Fibroblast of the aortic adventitia (primary cell): ENCODE data around the gene F8. TPM values are rescaled to one million over a fixed set of nuclear protein-coding genes. Genes with fewer than 3 reads are reported as not detected.
"Not testable (repeated sequence)": the region's sequence is repeated elsewhere in the genome, so short reads cannot be mapped to it uniquely, and the experiment has no call there.

Source experiments
- DNase-seq: peaks from one replicate; pipeline ENCODE4 v3.0.0-alpha.2; 2010; ENCODE audit warnings: low read depth
- H3K4me3 ChIP-seq: 2 replicates; pipeline ENCODE4 v1.5.1; 2011; ENCODE audit warnings: low read depth, mild to moderate bottlenecking, control low read depth, low read length, moderate library complexity
- CTCF ChIP-seq: IDR thresholded peaks from 2 replicates; pipeline ENCODE4 v1.5.1; 2011; ENCODE audit warnings: mild to moderate bottlenecking, low read length, control low read depth, inconsistent platforms; ENCODE audit not compliant: insufficient read depth
- total RNA-seq: library from RNA; depleted of rRNA; stranded (reverse); fragments of >200 nt; gene quantifications from 2 replicates; pipeline ENCODE4 v1.2.3, GENCODE V29; 2012; ENCODE audit warnings: low replicate concordance

Gene F8
- total RNA-seq, 1 donor: 7.8 TPM

- H3K4me3 ChIP-seq: peak overlapping the region; percentile 67
- no peak for DNase-seq
- no peak for TF ChIP-seq CTCF
Measured at GRCh38 chrX:155026420-155026726, 3.9 kb upstream of the F8 start.

- DNase-seq: no peak
Measured at GRCh38 chrX:155023907-155024833, 1.6 kb upstream of the F8 start.

GRCh38 chrX:155020591-155020990 is 1.9 kb downstream of the F8 start:
- TF ChIP-seq CTCF: no peak
- DNase-seq: no peak
- H3K4me3 ChIP-seq: no peak overlapping the region

More at GRCh38 chrX:155023907-155024833, 1.6 kb upstream of the F8 start:
- no peak for TF ChIP-seq CTCF
- H3K4me3 ChIP-seq: no peak overlapping the region

GRCh38 chrX:155009994-155010472 is 12.5 kb downstream of the F8 start:
- DNase-seq: peak; percentile 77
- TF ChIP-seq CTCF: no peak
- no peak overlapping the region for H3K4me3 ChIP-seq

GRCh38 chrX:155008578-155008977 is 13.9 kb downstream of the F8 start:
- not testable (repeated sequence) for H3K4me3 ChIP-seq, DNase-seq

- DNase-seq: peak; percentile 40
- not testable (repeated sequence) for H3K4me3 ChIP-seq
Measured at GRCh38 chrX:155006913-155007671, 15.4 kb downstream of the F8 start.

- not testable (repeated sequence) for DNase-seq, H3K4me3 ChIP-seq
Measured at GRCh38 chrX:155006379-155006778, 16.1 kb downstream of the F8 start.

GRCh38 chrX:155005190-155005589 is 17.3 kb downstream of the F8 start:
- H3K4me3 ChIP-seq: no peak overlapping the region
- DNase-seq: no peak
- no peak for TF ChIP-seq CTCF
